Stimulated activated CD4-positive, alpha-beta T cell treated with anti-CD3 and anti-CD28 coated beads, Interleukin-12 subunit alpha, Interleukin-12 subunit beta, amount 100 ng/mL, for 4 hours (primary cell): ENCODE results near the gene SLC29A3.

ENCODE experiments used
- DNase-seq: peaks from one replicate; pipeline ENCODE4 v3.0.0-alpha.2; 2020

The SLC29A3 gene

GRCh38 chr10:71374481-71375233, 55.6 kb downstream of the SLC29A3 start:
- no peak for DNase-seq

- no peak for DNase-seq
These were observed 56.9 kb downstream of the SLC29A3 start for GRCh38 chr10:71375952-71376351.

GRCh38 chr10:71378336-71379117, 59.5 kb downstream of the SLC29A3 start:
- DNase-seq = no peak

- DNase-seq = no peak
These were observed 60.2 kb downstream of the SLC29A3 start for GRCh38 chr10:71379118-71379766.

GRCh38 chr10:71380841-71381240, 61.8 kb downstream of the SLC29A3 start:
- no peak for DNase-seq

- no peak for DNase-seq
These were observed 62.6 kb downstream of the SLC29A3 start for GRCh38 chr10:71381611-71382010.

- no peak for DNase-seq
These were observed 63.0 kb downstream of the SLC29A3 start for GRCh38 chr10:71382028-71382427.

- DNase-seq = no peak
These were observed 63.7 kb downstream of the SLC29A3 start for GRCh38 chr10:71382757-71383156.

GRCh38 chr10:71383972-71384687, 65.1 kb downstream of the SLC29A3 start:
- DNase-seq = peak; percentile 78

GRCh38 chr10:71388171-71388570, 69.1 kb downstream of the SLC29A3 start:
- no peak for DNase-seq

GRCh38 chr10:71388583-71389310, 69.7 kb downstream of the SLC29A3 start:
- DNase-seq = no peak

- DNase-seq = no peak
These were observed 70.9 kb downstream of the SLC29A3 start for GRCh38 chr10:71389768-71390460.

- no peak for DNase-seq
These were observed 71.4 kb downstream of the SLC29A3 start for GRCh38 chr10:71390461-71390835.

GRCh38 chr10:71390921-71391690, 72.0 kb downstream of the SLC29A3 start:
- DNase-seq = no peak

GRCh38 chr10:71391701-71392100, 72.6 kb downstream of the SLC29A3 start:
- no peak for DNase-seq

- DNase-seq = no peak
These were observed 73.2 kb downstream of the SLC29A3 start for GRCh38 chr10:71392292-71392691.

GRCh38 chr10:71392791-71393781, 74.0 kb downstream of the SLC29A3 start:
- no peak for DNase-seq

- DNase-seq = no peak
These were observed 74.9 kb downstream of the SLC29A3 start for GRCh38 chr10:71393841-71394475.

- no peak for DNase-seq
These were observed 76.0 kb downstream of the SLC29A3 start for GRCh38 chr10:71394926-71395562.
